DMS114 treated with DMSO at 0.1 percent for 48 hours (cell line): Measurements from ENCODE around the gene STK32C.
"Not testable (repeated sequence)": the region's sequence is repeated elsewhere in the genome, so short reads cannot be mapped to it uniquely, and the experiment has no call there.

ENCODE experiments used
- DNase-seq: peaks from one replicate; lab custom pipeline; 2025; ENCODE audit not compliant: unreplicated experiment; lab: John Stamatoyannopoulos, UW

STK32C gene

DNA sequence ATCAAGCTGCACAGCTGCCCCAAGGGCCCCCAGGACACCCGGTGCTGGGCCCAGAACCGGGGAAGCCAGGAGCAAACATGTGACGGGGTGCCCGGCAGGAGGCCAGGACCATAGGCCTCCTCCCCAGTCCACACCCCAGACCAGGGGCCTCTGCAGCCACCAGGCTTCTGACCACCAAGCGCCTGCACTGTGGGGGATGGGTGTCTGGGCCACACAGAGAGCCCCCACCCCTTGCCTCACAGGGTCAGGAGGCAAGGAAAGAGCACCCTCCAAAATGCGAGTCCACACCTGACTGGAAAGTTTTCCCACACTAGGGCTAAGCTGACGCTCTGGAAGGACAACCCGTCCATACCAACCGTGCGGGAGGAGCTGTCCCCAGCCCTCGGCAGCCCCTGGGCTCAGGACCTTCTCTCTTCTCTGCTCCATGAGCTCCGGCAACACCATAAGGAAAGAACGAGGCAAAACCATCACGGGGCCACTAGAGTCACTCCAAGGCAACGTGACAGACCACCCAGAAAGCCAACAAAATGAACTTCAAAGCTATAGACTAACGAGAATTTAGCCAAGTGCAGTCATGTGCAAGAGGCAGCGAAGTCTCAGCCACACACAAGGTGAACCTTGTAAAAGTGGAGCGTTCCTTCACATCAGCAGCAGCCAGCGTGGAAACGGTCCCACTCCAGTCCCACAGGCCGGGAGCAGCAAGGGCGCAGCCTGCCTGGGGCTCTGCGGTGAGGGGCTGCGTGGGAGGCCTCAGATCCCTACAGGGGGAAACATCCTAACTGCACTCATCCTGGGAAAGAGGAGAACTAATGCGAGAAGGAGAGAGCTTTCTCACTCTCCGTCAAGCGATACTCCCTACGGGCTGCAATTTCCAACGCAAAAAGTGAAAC lies 5.1 kb downstream of the STK32C start:
- DNase-seq: no peak

DNA sequence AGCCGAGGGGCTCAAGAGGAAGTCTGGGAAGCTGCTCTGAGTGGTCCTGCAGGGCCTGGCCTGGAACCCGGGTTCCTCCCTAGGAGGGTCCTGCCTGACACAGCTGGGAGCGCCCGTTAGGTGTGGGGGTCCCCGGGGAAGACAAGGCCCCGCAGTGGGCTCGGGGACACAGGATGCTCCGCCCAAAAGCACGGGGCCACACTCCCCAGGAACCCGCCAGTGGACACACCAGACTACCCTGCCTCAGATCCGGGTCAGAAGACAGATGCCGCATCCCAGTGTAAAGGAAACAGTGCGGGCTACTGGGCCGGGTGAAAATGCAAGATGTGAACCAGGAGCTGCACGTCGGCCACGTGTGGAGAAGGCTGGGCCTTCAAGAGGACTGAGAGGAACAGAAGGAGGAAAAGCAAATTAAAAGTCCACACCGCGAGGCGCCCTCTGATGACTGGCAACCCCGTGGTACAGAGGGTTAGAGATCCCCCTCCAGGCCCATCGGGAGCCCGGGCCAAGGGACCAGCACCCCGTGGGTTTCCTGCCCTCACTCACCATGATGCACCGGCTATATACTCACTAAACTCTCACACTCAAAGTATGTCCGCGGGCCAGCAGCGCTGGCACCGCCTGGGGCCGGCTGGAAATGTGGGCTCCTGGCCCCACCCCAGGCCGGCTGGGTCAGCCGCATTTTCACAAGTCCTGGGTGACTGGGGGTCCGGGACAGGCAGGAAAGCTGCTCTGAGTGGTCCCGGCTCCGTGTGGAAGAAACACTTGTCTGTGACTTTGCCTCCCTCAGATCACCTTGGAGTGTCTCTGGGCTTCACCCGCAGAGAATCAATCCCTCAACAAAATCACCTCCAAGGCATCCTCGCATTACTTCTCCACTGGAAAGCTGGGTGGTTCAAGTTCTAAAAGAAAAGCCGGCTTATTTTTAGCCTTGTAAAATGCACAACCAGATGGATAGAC lies 6.1 kb downstream of the STK32C start:
- DNase-seq: no peak

DNA sequence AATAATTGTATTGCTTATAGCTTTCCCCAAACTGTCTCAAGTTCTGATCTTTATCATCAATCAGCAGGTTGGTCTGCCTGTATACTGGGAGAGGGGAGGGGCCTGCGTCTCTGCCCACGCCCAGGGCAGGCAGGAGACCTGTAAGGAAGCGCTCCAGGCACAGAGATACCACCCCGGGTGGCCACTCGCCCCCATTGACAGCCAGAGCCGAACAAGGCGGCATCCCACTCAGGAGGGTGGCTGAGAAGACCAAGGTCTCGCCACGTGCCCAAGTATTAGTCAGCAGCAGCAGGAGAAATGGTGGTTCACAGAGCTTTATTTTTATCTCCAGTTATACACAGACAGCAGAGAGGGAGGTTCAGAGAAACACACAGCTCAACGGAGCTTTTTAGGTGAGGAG lies 7.2 kb downstream of the STK32C start:
- no peak for DNase-seq

DNA sequence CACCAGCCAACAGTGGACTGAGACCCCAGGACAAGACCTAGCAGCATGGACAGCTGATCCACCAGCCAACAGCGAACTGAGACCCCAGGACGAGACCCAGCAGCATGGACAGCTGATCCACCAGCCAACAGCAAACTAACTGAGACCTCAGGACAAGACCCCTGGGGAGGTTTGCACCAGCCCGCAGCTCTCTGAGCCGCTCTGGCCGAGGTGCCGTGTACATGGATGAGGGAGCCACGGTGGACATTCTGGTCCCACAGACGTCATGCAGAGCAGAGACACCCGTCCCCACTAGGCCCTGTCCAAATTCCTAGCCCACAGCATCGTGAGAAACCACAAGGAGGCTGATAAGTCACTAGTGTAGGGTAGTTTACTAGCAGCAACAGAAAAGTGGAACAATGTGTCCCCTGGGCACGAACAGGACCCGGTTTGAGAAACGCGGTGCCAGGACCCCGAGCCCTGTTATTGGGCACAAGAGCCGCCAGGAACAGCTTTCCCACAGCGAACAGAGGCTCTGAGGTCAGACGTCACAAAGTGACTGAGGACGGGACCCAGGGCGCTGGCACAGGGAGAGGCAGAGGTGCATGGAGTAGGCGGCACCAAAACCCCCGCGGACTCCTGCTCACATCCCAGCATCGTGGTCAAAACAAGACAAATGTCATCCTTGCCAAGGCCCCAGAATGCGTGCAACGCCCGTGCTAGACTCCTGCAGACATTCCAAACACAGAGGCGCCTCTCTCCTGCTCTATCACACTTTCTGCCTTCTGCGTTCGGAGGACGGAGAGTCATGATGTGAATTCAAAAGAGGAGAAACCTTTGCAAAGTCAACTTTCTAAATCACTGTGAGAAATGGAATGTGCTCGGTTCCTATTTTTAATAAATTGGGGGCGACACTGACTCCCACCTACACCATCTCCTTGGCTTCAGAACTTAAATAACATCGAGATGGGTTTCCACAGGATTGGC lies 8.1 kb downstream of the STK32C start:
- no peak for DNase-seq

DNA sequence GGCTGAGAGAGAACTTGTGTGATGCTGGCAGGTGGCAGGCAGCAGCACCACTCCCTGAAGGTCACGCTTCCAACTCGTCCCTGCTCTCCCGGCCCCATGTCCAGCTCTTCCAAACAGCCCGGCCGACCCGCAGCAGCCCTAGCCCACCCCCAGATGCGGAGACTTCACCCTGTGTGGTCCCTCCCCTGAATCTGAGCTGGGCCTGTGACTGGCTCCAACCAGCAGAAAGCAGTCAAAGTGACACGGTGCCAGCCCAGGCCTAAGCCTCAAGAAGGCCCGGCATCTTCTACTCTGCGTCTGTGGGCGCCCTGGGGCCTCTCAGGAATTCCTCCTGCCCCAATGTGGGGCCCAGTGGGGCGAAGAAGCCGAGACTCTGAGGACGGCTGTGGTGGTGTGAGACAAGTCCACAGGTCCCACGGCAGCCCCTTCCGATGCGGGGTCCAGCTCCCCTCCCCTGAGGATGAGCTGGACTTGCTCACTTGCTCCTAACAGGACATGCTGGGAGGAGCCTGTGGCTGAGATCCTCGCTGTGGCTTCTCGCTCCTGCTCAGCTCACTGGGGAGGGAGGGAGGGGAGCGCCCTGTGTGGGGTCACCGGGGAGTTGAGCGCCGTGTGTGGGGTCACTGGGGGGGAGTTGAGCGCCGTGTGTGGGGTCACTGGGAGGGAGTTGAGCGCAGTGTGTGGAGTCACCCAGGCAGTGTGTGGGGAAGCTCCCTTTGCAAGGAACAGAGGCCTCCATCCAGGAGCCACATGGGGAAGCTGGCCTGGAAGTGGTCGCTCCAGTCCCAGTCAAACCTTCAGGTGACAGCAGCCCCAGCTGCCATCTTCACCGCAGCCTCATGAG lies 9.5 kb downstream of the STK32C start:
- no peak for DNase-seq

DNA sequence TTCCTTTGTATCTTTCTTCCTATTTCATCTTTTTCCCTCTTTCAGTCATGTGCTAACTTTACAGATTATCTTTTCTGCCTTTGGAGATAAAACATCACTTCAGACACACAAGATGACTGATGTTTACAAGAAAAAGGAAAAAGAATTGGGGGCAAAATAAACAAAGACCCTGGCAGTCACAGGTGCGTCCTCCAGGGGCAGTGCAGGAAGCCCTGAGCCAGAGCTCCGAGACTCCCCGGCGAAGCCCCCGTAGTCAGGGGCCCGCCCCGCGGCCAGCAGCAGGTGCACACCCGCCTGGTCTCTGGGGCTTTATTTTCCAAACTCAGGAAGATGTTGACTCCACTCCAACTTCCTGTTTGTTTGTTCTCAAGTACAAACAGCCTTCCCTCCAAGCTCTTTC lies 10.2 kb downstream of the STK32C start:
- DNase-seq: no peak

DNA sequence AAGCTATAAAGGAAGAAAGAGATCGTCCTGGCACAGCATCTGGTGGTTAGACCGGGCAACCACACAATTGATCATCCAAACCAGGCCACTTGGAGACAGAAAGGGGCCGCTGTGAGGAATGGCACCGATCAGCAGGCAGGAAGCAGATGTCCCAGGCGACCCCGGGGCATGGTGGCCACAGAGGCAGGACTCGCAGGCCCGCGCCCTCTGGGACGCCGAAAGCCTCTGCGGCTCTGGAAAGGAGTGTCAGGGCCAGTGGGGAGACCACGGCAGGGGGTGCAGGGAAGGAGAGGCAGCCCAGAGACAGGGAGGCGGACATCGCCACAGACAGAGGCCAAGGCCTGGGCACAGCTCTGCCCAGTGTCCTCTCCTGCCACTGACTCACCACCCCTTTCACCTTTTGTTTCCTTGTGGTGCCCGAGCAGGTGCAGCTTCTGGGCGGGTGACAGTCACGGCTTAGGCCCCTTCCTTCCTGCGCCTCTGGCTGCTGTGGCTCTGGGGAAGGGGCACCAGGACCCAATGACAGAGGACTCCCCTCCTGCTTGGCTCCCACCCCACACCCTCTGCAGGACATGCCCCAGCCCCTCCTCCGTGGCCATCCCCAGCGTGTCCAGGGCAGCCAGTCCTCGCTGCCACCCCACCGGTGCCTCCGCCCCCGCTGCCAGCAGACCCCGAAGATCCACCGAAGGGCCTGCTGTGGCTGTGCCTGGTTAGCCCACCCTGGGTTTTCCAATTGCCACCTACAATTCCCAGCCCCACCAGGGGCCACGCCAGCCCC lies 10.9 kb downstream of the STK32C start:
- DNase-seq: no peak

DNA sequence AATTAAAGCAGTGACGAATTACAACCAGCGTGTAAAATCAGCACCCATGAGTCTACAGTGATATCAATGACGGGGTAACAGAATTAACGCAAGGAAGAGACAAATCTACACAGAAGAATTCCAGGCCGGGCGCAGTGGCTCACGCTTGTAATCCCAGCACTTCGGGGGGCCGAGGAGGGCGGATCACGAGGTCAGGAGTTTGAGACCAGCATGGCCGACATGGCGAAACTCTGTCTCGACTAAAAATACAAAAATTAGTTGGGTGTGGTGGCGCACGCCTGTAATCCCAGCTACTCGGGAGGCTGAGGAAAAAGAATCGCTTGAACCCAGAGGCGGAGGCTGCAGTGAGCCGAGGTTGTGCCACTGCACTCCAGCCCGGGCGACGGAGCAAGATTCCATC lies 12.3 kb downstream of the STK32C start:
- DNase-seq: not testable (repeated sequence)

DNA sequence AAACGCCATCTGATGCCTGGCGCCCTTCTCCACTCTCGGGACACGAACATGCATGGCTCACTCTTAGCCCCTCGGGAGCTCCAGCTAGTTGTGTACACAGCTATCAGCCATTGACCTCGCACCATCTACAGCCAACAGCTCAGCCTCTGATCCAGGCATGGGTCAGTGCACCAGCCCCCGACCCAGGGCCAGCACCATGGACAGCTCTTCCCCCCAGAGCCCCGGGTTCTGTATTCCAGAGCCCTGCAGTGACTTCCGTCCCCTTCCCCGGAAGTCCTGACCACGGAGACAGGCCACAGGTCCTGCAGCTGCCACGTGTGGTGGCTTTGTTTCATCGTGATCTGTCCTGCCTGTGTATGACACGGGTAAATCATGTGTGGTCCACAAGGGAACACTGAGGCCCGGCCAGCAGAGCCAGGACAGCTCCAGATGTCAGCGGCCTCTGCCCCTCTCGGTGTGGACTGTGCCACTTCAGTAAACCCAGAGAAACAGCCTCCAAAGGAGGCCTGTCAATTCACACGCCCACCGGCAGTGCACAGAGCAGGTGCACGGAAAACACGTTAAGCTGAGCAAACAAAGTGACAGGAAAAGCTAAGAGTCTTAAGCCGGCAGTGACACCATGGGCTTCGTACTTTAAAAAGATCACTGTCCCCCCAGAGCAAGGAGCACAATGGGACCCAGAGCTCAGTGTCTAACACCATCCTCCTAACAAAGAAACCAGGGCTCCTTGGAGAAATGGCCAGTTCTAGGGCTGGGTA lies 13.0 kb downstream of the STK32C start:
- DNase-seq: no peak

DNA sequence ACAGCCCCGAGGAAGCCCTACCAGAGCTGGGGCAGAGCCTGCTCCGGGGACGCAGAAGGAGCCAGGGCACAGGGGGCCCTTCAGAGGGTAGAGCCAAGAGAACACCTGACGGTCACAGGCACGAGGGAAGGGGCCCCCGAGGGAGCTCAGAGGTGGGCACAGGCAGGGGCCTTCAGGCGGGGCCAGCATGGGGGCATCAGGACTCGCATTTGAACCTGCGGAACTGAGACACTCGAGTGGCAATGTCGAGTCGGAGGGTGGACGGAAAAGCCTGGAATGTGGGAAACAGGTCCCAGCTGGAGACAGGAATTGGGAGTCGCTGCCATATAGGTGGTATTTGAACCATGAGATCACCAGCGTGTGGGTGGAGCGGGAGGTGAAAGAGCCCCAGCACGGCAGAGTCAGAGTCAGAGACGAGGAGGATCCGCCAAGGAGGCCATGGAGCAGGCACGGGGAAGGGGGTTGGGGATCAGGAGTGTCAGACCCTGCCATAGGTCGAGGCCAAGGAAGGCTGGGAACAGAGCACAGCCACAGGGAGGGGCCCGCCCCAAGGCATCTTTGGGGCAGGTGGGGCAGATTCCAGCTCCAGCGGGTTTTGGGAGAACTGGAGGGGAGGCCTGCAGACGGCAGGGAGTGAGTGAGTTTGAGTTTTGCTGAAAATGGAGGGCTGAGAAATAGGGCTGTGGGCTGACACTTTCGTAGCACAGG lies 13.8 kb downstream of the STK32C start:
- DNase-seq: no peak

DNA sequence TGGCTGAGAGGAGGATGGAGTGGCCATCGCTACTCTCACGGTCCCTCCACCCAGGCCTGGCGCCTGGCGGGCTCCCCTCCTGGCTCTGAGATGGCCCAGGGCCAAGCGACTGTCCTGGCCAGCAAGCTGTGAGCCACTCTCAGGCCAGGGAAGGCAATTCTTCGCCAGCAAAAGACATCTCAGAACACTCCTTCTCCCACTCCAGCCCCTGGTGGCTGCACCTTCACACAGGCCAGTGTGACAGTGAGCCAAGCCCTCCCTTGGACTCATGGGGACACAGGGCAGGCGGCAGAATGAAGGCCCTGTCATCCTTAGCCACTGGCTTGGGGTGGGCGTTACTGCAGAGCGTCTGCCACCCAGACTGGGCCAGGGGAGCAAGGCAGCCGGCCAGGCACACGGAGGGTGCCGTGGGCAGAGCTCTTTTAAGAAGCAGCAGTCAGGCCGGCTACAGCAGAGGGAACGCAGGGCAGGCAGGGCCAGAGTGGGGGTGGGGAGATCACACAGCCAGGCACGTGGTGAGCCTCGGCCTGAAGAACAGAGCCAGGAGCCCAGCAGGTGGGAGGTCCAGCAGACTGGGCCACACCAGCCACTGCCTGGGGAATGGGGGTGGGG lies 14.4 kb downstream of the STK32C start:
- no peak for DNase-seq

DNA sequence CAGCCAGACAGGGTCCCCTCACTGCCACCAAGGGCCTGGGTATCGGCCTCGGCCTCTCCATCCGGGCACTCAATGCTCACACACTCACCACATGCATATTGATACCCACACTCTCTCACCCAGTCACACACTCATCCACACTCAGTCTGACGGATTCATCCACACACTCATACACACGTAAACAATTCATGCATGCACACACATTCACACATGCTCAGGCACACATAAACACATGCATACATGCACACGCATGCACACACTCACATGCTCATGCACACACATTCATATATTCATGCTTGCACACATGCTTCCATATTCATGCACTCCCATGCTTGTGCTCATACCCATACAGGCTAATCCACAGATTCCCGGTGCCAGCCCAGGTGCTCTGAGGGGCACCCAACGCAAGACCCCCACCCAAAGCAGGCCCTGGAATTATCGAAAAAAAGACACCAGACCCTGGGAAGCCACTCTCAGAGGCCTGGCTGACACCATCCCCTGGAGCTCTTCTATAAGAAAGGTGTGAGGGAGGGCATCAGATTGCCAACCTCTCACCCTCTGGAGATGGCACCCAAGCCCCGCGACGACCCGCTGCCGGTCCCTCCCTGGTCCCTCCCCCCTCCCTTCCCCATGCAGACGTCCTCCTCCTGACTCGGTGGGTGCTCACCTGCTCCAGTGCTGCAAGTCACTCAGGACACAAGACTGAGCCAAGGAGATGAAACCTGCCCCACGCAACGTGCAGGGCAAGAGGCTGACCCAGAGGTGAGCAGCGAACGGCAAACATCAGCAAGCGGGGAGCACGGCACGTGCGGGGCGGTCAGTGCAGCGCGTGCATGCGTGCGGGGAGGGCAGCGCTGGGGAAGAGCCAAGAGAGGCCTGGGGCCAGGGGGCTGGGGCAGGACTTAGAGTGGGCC lies 15.2 kb downstream of the STK32C start:
- no peak for DNase-seq

DNA sequence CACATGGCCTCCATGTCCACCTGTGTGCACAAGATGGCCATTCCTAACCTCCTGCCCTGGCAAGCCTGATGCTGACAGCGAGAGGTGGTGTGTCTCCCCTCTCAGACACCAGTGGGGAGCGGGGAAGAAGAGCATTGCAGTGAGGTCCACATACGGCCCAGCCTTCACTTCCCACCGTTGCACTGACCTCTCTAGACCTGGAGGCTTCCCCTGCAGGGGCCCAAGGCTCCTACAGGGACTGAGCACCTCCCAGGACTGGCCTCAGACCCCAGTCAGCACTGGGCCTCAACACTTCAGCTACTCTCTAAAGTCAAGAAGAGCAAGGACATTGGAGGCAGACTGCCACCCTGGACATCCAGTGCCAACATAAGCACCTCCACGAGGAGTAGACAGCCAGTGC lies 15.9 kb downstream of the STK32C start:
- DNase-seq: no peak

DNA sequence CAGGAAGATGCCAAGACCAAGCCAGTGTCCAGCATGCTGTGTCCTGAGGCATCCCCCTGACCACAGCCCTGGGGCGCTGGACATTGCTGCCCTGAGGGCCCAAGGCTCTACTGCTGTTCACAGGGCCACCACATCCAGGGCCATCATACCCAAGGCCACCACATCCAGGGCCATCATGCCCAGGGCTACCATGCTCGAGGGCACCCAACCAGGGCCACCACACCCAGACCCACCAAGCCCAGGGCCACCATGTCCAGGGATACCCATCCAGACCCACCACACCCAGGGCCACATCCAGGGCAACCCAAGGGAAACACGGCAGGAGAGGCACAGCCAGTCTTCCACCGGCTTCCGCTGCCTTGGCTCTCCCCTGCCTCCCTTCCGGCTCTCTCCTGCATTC lies 17.1 kb downstream of the STK32C start:
- no peak for DNase-seq

DNA sequence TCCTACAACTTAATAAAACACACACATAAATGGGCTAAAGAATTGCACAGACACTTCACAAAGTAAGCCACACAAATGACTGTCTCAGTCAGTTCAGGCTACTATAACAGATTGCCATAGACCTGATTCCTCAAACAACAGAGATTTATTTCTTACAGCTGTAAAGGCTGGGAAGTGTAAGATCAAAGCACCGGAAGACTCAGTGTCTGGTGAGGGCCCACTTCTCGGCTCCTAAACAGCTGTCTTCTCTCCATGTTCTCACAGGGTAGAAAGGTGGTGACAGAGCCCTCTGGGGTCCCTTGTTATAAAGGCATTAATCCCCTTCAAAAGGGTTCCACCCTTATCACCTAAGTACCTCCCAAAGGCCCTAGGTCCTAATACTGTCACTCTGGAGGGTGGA lies 18.3 kb downstream of the STK32C start:
- DNase-seq: no peak

DNA sequence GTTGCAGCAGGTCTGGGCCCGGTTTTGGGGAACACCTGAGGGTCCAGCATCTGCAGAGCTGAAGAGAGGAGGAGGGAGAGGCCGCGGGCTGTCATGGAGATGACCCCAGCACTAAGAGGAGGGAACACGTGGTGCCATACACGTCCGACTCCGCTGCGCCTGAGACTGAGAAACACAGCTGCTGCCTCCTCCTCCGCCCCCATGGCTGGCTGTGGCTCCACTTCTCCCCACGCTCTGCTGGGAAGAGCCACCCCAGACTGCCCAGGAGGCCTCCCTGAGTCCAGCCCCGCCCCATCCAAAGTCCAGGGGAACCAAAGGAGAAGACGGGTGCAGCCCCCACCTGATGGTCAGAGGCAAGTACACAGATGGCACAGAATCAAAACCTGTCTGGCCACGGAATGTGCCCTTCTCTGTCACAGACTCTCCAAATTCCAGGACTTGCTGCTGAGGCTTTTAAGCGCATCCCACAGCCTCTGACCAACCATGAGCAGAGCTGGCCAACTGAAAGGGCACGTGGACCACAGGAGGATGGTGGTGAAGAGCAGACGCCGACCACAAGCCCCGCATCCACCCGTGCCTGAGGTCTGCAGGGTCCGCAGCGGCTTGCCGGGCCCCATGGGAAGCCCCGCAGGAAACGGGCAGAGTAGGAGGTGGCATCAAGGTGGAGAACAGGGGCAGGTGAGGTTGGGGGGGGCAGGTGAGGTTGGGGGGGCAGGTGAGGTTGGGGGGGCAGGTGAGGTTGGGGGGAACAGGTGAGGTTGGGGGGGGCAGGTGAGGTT lies 24.0 kb downstream of the STK32C start:
- no peak for DNase-seq
